Panc1 (cell line): ENCODE measurements around the gene LZTS3.

ENCODE experiments used
- CTCF ChIP-seq: fragments of 450-650 bp; IDR thresholded peaks from 2 replicates; pipeline ENCODE4 v1.5.1; 2017; ENCODE audit warnings: mild to moderate bottlenecking
- SIN3A ChIP-seq: IDR thresholded peaks from 2 replicates; pipeline ENCODE4 v1.6.1; 2012; ENCODE audit warnings: low read depth, mild to moderate bottlenecking, low read length, moderate library complexity, borderline replicate concordance; ENCODE audit not compliant: insufficient read depth

- TF ChIP-seq CTCF, result no peak
- TF ChIP-seq SIN3A, result no peak
Observed at GRCh38 chr20:3199206-3199605, 25.9 kb upstream of the LZTS3 start.
